Lung (tissue), 12 donors: ENCODE results near the gene MYO15A. TPM values are rescaled to one million over a fixed set of nuclear protein-coding genes. Genes with fewer than 3 reads are reported as not detected.

Experiments used
- ATAC-seq: fragments of 200-7000 bp; cut with Tn5 transposase; one replicate; pipeline ENCODE4 v1.9.1; 2020; ENCODE audit warnings: moderate number of reproducible peaks; ENCODE audit not compliant: insufficient read depth, low FRiP score
- DNase-seq, 3 donors: peaks; one replicate each; pipeline ENCODE4 v3.0.0-alpha.2; 2013 to 2017
- H3K27ac ChIP-seq, 2 donors: one replicate each; pipeline ENCODE4 v1.5.1; 2013; ENCODE audit warnings: mild to moderate bottlenecking in 2 of 2, moderate library complexity in 2 of 2, control low read depth in 1 of 2, inconsistent platforms in 1 of 2, low read depth in 1 of 2, low read length in 1 of 2
- H3K27me3 ChIP-seq, 3 donors: one replicate each; pipeline ENCODE4 v1.5.1; 2013; ENCODE audit warnings: low read length in 2 of 3; ENCODE audit not compliant: control insufficient read depth in 3 of 3, insufficient read depth in 3 of 3
- H3K36me3 ChIP-seq, 4 donors: one replicate each; pipeline ENCODE4 v1.5.1; 2013; ENCODE audit warnings: low read length in 4 of 4, mild to moderate bottlenecking in 1 of 4, moderate library complexity in 1 of 4; ENCODE audit not compliant: control insufficient read depth in 4 of 4, insufficient read depth in 4 of 4
- H3K4me1 ChIP-seq, 5 donors: one replicate each; pipeline ENCODE4 v1.5.1; 2013; ENCODE audit warnings: low read length in 5 of 5, mild to moderate bottlenecking in 2 of 5, moderate library complexity in 1 of 5; ENCODE audit not compliant: control insufficient read depth in 5 of 5, insufficient read depth in 5 of 5
- H3K4me3 ChIP-seq: one replicate; pipeline ENCODE4 v1.5.1; 2013; ENCODE audit warnings: mild to moderate bottlenecking, control low read depth, moderate library complexity
- H3K9ac ChIP-seq, 2 donors: one replicate each; pipeline ENCODE4 v1.5.1; 2013; ENCODE audit warnings: low read length in 2 of 2, control low read depth in 1 of 2; ENCODE audit not compliant: insufficient read depth in 1 of 2
- H3K9me3 ChIP-seq, 4 donors: one replicate each; pipeline ENCODE4 v1.5.1; 2013; ENCODE audit warnings: low read length in 3 of 4, mild to moderate bottlenecking in 1 of 4, moderate library complexity in 1 of 4; ENCODE audit not compliant: control insufficient read depth in 4 of 4, insufficient read depth in 3 of 4
- WGBS, 2 donors: extraction: QIAGEN DNeasy Blood & Tissue Kit; methylation state at CpG; one replicate each; pipeline ENCODE4 v1.1.7; 2013; 5-methylcytosine and 5-hydroxymethylcytosine counted together
- polyA plus RNA-seq, 2 donors: library from polyadenylated mRNA; stranded (reverse); fragments of 200-250 nt; gene quantifications; one replicate each; pipeline ENCODE4 v1.2.1, GENCODE V29; 2013
- total RNA-seq, 2 donors: library from RNA; depleted of rRNA in 1 of 2; stranded (reverse); fragments of >200 nt in 1 of 2; gene quantifications; one replicate each; pipeline ENCODE4 v1.2.1, GENCODE V29; 2014 to 2021
- TF ChIP-seq, protein P1 (sequence below): IDR thresholded peaks from 2 replicates; pipeline ENCODE4 v1.5.1; 2012; ENCODE audit warnings: mild to moderate bottlenecking; ENCODE audit errors: control extremely low read depth, extremely low read depth
- donor health status: control.
- donor health status: control.
- donor health status: Bipolar disorder and iron deficiency.
- donor health status: healthy.
- donor health status: DM: yes; HTN: yes; CAD: no.

Gene MYO15A
- total and polyA plus RNA-seq, 4 donors, result 0.56 to 2.7 (median 2.3) TPM

- Histone ChIP-seq H3K4me1 (peaks cover 0 to 13% (median 0%) of the 10 kb centered on the region in 5 donors), H3K36me3 (no peaks in the 10 kb centered on the region), H3K4me3 (no peak overlapping the region), H3K27me3 (no peaks in the 10 kb centered on the region), H3K27ac (no peak overlapping the region), H3K9me3 (no peaks in the 10 kb centered on the region), H3K9ac (no peak overlapping the region)
- WGBS, 2 donors, result 95 to 98% methylated on average over 7 of the region's 7 CpGs
- TF ChIP-seq, protein P1, sequence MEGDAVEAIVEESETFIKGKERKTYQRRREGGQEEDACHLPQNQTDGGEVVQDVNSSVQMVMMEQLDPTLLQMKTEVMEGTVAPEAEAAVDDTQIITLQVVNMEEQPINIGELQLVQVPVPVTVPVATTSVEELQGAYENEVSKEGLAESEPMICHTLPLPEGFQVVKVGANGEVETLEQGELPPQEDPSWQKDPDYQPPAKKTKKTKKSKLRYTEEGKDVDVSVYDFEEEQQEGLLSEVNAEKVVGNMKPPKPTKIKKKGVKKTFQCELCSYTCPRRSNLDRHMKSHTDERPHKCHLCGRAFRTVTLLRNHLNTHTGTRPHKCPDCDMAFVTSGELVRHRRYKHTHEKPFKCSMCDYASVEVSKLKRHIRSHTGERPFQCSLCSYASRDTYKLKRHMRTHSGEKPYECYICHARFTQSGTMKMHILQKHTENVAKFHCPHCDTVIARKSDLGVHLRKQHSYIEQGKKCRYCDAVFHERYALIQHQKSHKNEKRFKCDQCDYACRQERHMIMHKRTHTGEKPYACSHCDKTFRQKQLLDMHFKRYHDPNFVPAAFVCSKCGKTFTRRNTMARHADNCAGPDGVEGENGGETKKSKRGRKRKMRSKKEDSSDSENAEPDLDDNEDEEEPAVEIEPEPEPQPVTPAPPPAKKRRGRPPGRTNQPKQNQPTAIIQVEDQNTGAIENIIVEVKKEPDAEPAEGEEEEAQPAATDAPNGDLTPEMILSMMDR, result no peak
- ATAC-seq (no peak), DNase-seq (no peak)
Measured at GRCh38 chr17:18179804-18180203, 71.2 kb downstream of the MYO15A start.

- no peak overlapping the region for H3K9ac ChIP-seq
Measured at GRCh38 chr17:18181358-18181757, 72.8 kb downstream of the MYO15A start.

DNA sequence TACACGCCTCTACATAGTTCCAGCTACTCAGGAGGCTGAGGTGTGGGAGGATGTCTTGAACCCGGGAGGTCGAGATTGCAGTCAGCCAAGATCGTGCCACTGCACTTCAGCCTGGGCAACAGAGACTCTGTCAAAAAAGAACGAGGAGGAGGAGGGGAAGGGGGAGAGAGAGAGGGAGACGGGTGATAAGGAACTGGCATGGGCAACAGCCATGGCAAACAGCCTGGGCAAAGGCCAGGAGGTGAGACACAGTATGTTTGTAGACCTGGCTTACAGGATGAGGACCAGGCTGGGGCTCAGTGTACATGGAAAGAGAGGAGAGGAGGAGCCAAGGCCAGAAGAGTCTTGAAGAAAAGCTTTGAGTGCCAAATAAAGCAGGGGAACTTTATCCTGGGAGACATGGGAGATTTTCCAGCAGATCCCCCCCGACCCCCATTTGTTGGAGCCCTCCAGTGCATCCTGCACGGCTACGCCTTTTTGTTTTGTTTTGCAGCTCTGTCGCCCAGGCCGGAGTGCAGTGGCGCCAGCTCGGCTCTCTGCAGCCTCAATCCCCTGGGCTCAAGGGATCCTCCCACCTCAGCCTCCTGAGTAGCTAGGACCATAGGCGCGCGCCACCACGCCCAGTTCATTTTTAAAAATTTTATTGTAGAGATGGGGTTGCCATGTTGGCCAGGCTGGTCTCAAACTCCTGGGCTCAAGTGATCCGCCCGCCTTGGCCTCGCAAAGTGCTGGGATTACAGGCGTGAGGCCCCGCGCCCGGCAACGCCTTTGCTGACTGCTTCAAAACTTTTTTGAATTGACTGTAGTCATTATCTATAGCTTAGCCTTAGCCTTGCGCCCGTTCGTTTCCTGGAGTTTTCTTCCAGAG lies 73.8 kb downstream of the MYO15A start:
- peaks cover 0 to 3% (median 2%) of the 10 kb centered on the region in 4 donors for H3K36me3 ChIP-seq
- DNase-seq, result peak; percentile 60 to 69 (median 62)
- H3K27ac ChIP-seq, result peak overlapping the region; percentile 93 to 98
- peaks cover 10 to 37% (median 12%) of the 10 kb centered on the region in 5 donors for H3K4me1 ChIP-seq
- ATAC-seq, result no peak
- H3K9ac ChIP-seq, result peak overlapping the region; percentile 41 to 50
- 22 to 28% methylated on average over 28 of the region's 28 CpGs for WGBS, 2 donors
- no peaks in the 10 kb centered on the region for H3K9me3 ChIP-seq
- peak overlapping the region; percentile 51 for H3K4me3 ChIP-seq
- TF ChIP-seq, protein P1, result no peak
- H3K27me3 ChIP-seq, result no peaks in the 10 kb centered on the region

More at GRCh38 chr17:18181358-18181757, 72.8 kb downstream of the MYO15A start:
- ATAC-seq (no peak), DNase-seq (no peak)
- WGBS, 2 donors, result 85 to 94% methylated on average over 5 of the region's 5 CpGs
- Histone ChIP-seq H3K4me1 (peaks cover 3 to 27% (median 8%) of the 10 kb centered on the region in 5 donors), H3K27me3 (no peaks in the 10 kb centered on the region), H3K36me3 (peaks cover 0 to 2% (median 0%) of the 10 kb centered on the region in 4 donors), H3K9me3 (no peaks in the 10 kb centered on the region), H3K4me3 (no peak overlapping the region), H3K27ac (peak overlapping the region in 1 of 2 donors; percentile 98)
- TF ChIP-seq, protein P1, result no peak
